ENCODE results near the gene OR6A2. TPM values are rescaled to one million over a fixed set of nuclear protein-coding genes. Genes with fewer than 3 reads are reported as not detected.

The OR6A2 gene
- total RNA-seq (not detected), polyA plus RNA-seq (not detected)

DNA sequence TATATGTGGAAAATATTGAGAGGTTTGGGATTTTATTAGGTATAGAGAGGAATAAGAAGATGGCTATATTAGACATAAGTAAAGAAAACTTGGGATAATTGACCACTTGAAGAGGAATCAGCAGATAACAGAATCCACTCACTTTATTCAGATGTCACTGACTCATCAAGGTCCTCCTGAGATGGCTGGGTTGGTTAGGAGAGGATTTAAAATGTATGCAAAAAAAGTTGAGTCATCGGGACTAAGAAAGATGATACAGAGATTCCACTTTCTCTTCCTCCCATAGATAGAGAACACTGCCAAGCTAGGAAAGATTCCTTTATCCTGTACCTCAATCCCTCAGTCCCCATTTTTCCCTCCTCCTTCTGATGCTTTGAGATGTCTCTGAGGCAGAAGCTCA, at the start of gene OR6A2:
Gene OR6A2, minus strand, starts transcription at position 288 of the 400 bp plus-strand sequence. CDS start 3,981 bp downstream, outside the sequence.
- no peaks in the 10 kb centered on the region for H3K9me3 ChIP-seq (ENCODE audit: low read length)
- no peak within 1 kb of the TSS for H3K27ac ChIP-seq (ENCODE audit: low read depth, low read length)
- ChIA-PET POLR2A (no interaction called here), CTCF (no interaction called here)
- no peak within 1 kb of the TSS for H3K4me3 ChIP-seq (ENCODE audit: low read length)
- H3K27me3 ChIP-seq (ENCODE audit: insufficient read depth, low read length, poor library complexity, severe bottlenecking), result no peaks in the 10 kb centered on the region
- no peak for DNase-seq
- H3K4me1 ChIP-seq (ENCODE audit: insufficient read depth, low read length), result no peaks in the 10 kb centered on the region
- H3K27me3 Mint-ChIP-seq, result peaks cover 0 to 5% of the 10 kb centered on the region in 2 donors
- peaks cover 0 to 10% (median 0%) of the 10 kb centered on the region in 3 donors for H3K36me3 Mint-ChIP-seq
- no peak within 1 kb of the TSS for H3K27ac Mint-ChIP-seq
- H3K4me3 Mint-ChIP-seq, result no peak within 1 kb of the TSS
- no peaks in the 10 kb centered on the region for H3K4me1 Mint-ChIP-seq
- peaks cover 0 to 10% (median 9%) of the 10 kb centered on the region in 5 donors for H3K9me3 Mint-ChIP-seq
- H3K36me3 ChIP-seq (ENCODE audit: insufficient read depth, low read length), result no peaks in the 10 kb centered on the region

DNA sequence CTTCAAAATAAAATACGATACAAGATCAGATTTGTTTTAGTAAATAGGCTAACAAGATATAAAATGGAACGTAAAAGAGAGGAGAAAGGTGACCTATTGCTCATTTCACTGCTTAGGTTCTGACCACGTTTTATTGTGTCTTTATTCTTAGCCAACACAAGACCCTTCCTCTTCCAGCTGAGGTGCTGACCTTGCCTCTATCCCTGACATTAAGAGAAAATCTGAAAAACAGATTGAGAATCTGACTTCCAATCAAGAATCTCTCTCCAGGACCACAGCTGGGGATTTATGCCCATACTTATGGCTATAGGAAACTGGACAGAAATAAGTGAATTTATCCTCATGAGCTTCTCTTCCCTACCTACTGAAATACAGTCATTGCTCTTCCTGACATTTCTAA, 45.9 kb upstream of the OR6A2 start, which contains the start of gene OR10A5:
Gene OR10A5, plus strand, starts transcription at position 301 of the 400 bp plus-strand sequence. Its CDS starts 0 bp downstream, at position 301.
- no peaks in the 10 kb centered on the region for H3K36me3 ChIP-seq (ENCODE audit: insufficient read depth, low read length)
- no peaks in the 10 kb centered on the region for H3K9me3 ChIP-seq (ENCODE audit: low read length)
- no peak within 1 kb of the TSS for H3K4me3 ChIP-seq (ENCODE audit: low read length)
- peaks cover 10 to 54% of the 10 kb centered on the region in 2 donors for H3K27me3 Mint-ChIP-seq
- H3K4me1 Mint-ChIP-seq, result no peaks in the 10 kb centered on the region
- no peak within 1 kb of the TSS for H3K4me3 Mint-ChIP-seq
- no peak for DNase-seq
- no peaks in the 10 kb centered on the region for H3K27me3 ChIP-seq (ENCODE audit: insufficient read depth, low read length, poor library complexity, severe bottlenecking)
- peaks cover 0 to 1% (median 0%) of the 10 kb centered on the region in 3 donors for H3K36me3 Mint-ChIP-seq
- CTCF ChIA-PET, result no interaction called here
- POLR2A ChIA-PET, result no interaction called here
- no peak within 1 kb of the TSS for H3K27ac ChIP-seq (ENCODE audit: low read depth, low read length)
- no peak within 1 kb of the TSS for H3K27ac Mint-ChIP-seq
- no peaks in the 10 kb centered on the region for H3K4me1 ChIP-seq (ENCODE audit: insufficient read depth, low read length)
- peaks cover 0 to 3% (median 0%) of the 10 kb centered on the region in 5 donors for H3K9me3 Mint-ChIP-seq

- ChIA-PET POLR2A (no interaction called here), CTCF (no interaction called here)
- Histone ChIP-seq H3K4me1 (ENCODE audit: insufficient read depth, low read length) (no peaks in the 10 kb centered on the region), H3K36me3 (ENCODE audit: insufficient read depth, low read length) (no peaks in the 10 kb centered on the region), H3K9me3 (ENCODE audit: low read length) (no peaks in the 10 kb centered on the region), H3K27ac (ENCODE audit: low read depth, low read length) (no peak overlapping the region), H3K27me3 (ENCODE audit: insufficient read depth, low read length, poor library complexity, severe bottlenecking) (no peaks in the 10 kb centered on the region), H3K4me3 (ENCODE audit: low read length) (no peak overlapping the region)
- Mint-ChIP-seq H3K27ac (no peak overlapping the region), H3K27me3 (peaks cover 10 to 49% of the 10 kb centered on the region in 2 donors), H3K36me3 (peaks cover 0 to 1% (median 0%) of the 10 kb centered on the region in 3 donors), H3K4me1 (no peaks in the 10 kb centered on the region), H3K9me3 (peaks cover 0 to 3% (median 0%) of the 10 kb centered on the region in 5 donors), H3K4me3 (no peak overlapping the region)
- DNase-seq, result no peak
Observed at GRCh38 chr11:6844356-6844755, 44.9 kb upstream of the OR6A2 start.

- H3K27ac Mint-ChIP-seq, result no peak overlapping the region
- DNase-seq, result no peak
- ChIA-PET POLR2A (no interaction called here), CTCF (interaction anchor here (1.2 kb wide), 1 partner anchor 30 kb away, joined by 5 read pairs; no protein-coding TSS in a partner anchor)
- no peak overlapping the region for H3K4me3 Mint-ChIP-seq
- H3K36me3 Mint-ChIP-seq, result peaks cover 0 to 1% (median 0%) of the 10 kb centered on the region in 3 donors
- Histone ChIP-seq H3K27ac (ENCODE audit: low read depth, low read length) (no peak overlapping the region), H3K4me3 (ENCODE audit: low read length) (no peak overlapping the region), H3K27me3 (ENCODE audit: insufficient read depth, low read length, poor library complexity, severe bottlenecking) (no peaks in the 10 kb centered on the region), H3K4me1 (ENCODE audit: insufficient read depth, low read length) (no peaks in the 10 kb centered on the region), H3K36me3 (ENCODE audit: insufficient read depth, low read length) (no peaks in the 10 kb centered on the region), H3K9me3 (ENCODE audit: low read length) (no peaks in the 10 kb centered on the region)
- H3K4me1 Mint-ChIP-seq, result no peaks in the 10 kb centered on the region
- peaks cover 10 to 44% of the 10 kb centered on the region in 2 donors for H3K27me3 Mint-ChIP-seq
- peaks cover 0 to 3% (median 0%) of the 10 kb centered on the region in 5 donors for H3K9me3 Mint-ChIP-seq
Observed at GRCh38 chr11:6843670-6844069, 44.2 kb upstream of the OR6A2 start.

DNA sequence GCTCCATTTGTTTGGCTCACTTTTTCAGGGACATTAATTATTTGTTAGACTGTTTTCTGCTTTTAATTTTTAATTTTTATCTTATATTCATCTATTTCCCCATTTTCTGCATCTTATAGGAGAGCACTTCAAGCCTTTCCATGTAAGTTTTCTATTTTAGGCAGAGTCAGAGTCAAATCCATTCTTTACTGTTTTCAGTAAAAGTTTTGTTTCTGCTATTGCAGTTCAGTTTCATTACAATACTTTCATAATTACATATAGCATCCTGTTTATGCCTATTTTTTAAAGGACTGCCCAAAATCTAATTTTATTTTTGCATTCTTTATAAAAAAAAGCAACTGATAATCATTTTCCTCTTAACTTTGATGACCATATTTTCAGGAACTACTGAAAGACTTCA, 42.2 kb upstream of the OR6A2 start:
- ChIA-PET POLR2A (no interaction called here), CTCF (no interaction called here)
- no peaks in the 10 kb centered on the region for H3K4me1 Mint-ChIP-seq
- Histone ChIP-seq H3K4me1 (ENCODE audit: insufficient read depth, low read length) (no peaks in the 10 kb centered on the region), H3K27ac (ENCODE audit: low read depth, low read length) (no peak overlapping the region), H3K36me3 (ENCODE audit: insufficient read depth, low read length) (no peaks in the 10 kb centered on the region), H3K27me3 (ENCODE audit: insufficient read depth, low read length, poor library complexity, severe bottlenecking) (no peaks in the 10 kb centered on the region), H3K9me3 (ENCODE audit: low read length) (no peaks in the 10 kb centered on the region), H3K4me3 (ENCODE audit: low read length) (no peak overlapping the region)
- H3K27ac Mint-ChIP-seq, result no peak overlapping the region
- peaks cover 0 to 1% (median 0%) of the 10 kb centered on the region in 3 donors for H3K36me3 Mint-ChIP-seq
- peaks cover 4 to 36% of the 10 kb centered on the region in 2 donors for H3K27me3 Mint-ChIP-seq
- H3K4me3 Mint-ChIP-seq, result no peak overlapping the region
- no peak for DNase-seq
- H3K9me3 Mint-ChIP-seq, result peaks cover 0 to 3% (median 0%) of the 10 kb centered on the region in 5 donors

GRCh38 chr11:6834021-6834420, 34.5 kb upstream of the OR6A2 start:
- H3K4me1 ChIP-seq (ENCODE audit: insufficient read depth, low read length), result no peaks in the 10 kb centered on the region
- H3K9me3 ChIP-seq (ENCODE audit: low read length), result no peaks in the 10 kb centered on the region
- Mint-ChIP-seq H3K4me3 (no peak overlapping the region), H3K27me3 (peaks cover 2 to 15% of the 10 kb centered on the region in 2 donors), H3K36me3 (no peaks in the 10 kb centered on the region), H3K4me1 (no peaks in the 10 kb centered on the region), H3K27ac (no peak overlapping the region), H3K9me3 (no peaks in the 10 kb centered on the region)
- H3K4me3 ChIP-seq (ENCODE audit: low read length), result no peak overlapping the region
- ChIA-PET POLR2A (no interaction called here), CTCF (no interaction called here)
- no peaks in the 10 kb centered on the region for H3K36me3 ChIP-seq (ENCODE audit: insufficient read depth, low read length)
- DNase-seq, result no peak
- no peaks in the 10 kb centered on the region for H3K27me3 ChIP-seq (ENCODE audit: insufficient read depth, low read length, poor library complexity, severe bottlenecking)
- H3K27ac ChIP-seq (ENCODE audit: low read depth, low read length), result no peak overlapping the region

GRCh38 chr11:6833356-6833755, 33.9 kb upstream of the OR6A2 start:
- Histone ChIP-seq H3K4me1 (ENCODE audit: insufficient read depth, low read length) (no peaks in the 10 kb centered on the region), H3K4me3 (ENCODE audit: low read length) (no peak overlapping the region), H3K9me3 (ENCODE audit: low read length) (no peaks in the 10 kb centered on the region), H3K36me3 (ENCODE audit: insufficient read depth, low read length) (no peaks in the 10 kb centered on the region), H3K27me3 (ENCODE audit: insufficient read depth, low read length, poor library complexity, severe bottlenecking) (no peaks in the 10 kb centered on the region), H3K27ac (ENCODE audit: low read depth, low read length) (no peak overlapping the region)
- Mint-ChIP-seq H3K9me3 (no peaks in the 10 kb centered on the region), H3K4me3 (no peak overlapping the region), H3K4me1 (no peaks in the 10 kb centered on the region), H3K27me3 (peaks cover 5 to 19% of the 10 kb centered on the region in 2 donors), H3K36me3 (no peaks in the 10 kb centered on the region), H3K27ac (no peak overlapping the region)
- ChIA-PET CTCF (no interaction called here), POLR2A (no interaction called here)
- no peak for DNase-seq

GRCh38 chr11:6828103-6828502, 28.6 kb upstream of the OR6A2 start:
- Histone ChIP-seq H3K36me3 (ENCODE audit: insufficient read depth, low read length) (no peaks in the 10 kb centered on the region), H3K9me3 (ENCODE audit: low read length) (no peaks in the 10 kb centered on the region), H3K4me3 (ENCODE audit: low read length) (no peak overlapping the region), H3K4me1 (ENCODE audit: insufficient read depth, low read length) (no peaks in the 10 kb centered on the region), H3K27me3 (ENCODE audit: insufficient read depth, low read length, poor library complexity, severe bottlenecking) (no peaks in the 10 kb centered on the region), H3K27ac (ENCODE audit: low read depth, low read length) (no peak overlapping the region)
- CTCF ChIA-PET, result no interaction called here
- no peak for DNase-seq
- Mint-ChIP-seq H3K27ac (no peak overlapping the region), H3K27me3 (peaks cover 7 to 23% of the 10 kb centered on the region in 2 donors), H3K9me3 (no peaks in the 10 kb centered on the region), H3K4me1 (no peaks in the 10 kb centered on the region), H3K36me3 (no peaks in the 10 kb centered on the region), H3K4me3 (no peak overlapping the region)
- POLR2A ChIA-PET, result no interaction called here

Data from CD8-positive, alpha-beta memory T cell (primary cell).